Mucosa of descending colon (tissue), 3 donors: ENCODE data around the gene EQTN. TPM values are rescaled to one million over a fixed set of nuclear protein-coding genes. Genes with fewer than 3 reads are reported as not detected.

Experiments
- ATAC-seq: fragments of 200-7000 bp; cut with Tn5 transposase; one replicate; pipeline ENCODE4 v1.9.1; 2020; ENCODE audit warnings: mild to moderate bottlenecking, moderate library complexity
- DNase-seq, 3 donors: peaks; one replicate each; pipeline ENCODE4 v3.0.0-alpha.2; 2020
- H3K36me3 ChIP-seq: fragments of 200-600 bp; one replicate; pipeline ENCODE4 v1.8.0; 2021; ENCODE audit warnings: low read depth, mild to moderate bottlenecking
- H3K4me1 ChIP-seq: fragments of 200-600 bp; one replicate; pipeline ENCODE4 v1.8.0; 2021; ENCODE audit warnings: low read depth, mild to moderate bottlenecking
- H3K4me3 ChIP-seq: fragments of 200-600 bp; one replicate; pipeline ENCODE4 v1.8.0; 2021; ENCODE audit warnings: mild to moderate bottlenecking
- H3K9me3 ChIP-seq: fragments of 200-600 bp; one replicate; pipeline ENCODE4 v1.8.0; 2021; ENCODE audit warnings: mild to moderate bottlenecking
- CTCF ChIP-seq: fragments of 200-600 bp; IDR thresholded peaks from one replicate; pipeline ENCODE4 v1.8.0; 2022; ENCODE audit warnings: antibody characterized with exemption, mild to moderate bottlenecking
- intact Hi-C, 2 donors: fragments of 100-400 bp; cut with DNase I in 1 of 2; cut with micrococcal nuclease in 1 of 2; formaldehyde crosslinking; loops; one replicate each; pipeline versions ENCODE4 v1.11.0 to v1.11.1; 2022; cut with DNase I, micrococcal nuclease
- total RNA-seq, 3 donors: library from RNA; stranded (reverse); fragmentation: NEBNext Ultra II Directional in 2 of 3; extraction: Animal tissue kit (Norgen Biotek cat#: 25700) in 2 of 3; gene quantifications; one replicate each; pipeline versions ENCODE4 v1.2.1 to v1.2.4, GENCODE V29; 2021 to 2023
- donor health status: DM: no; HTN: no; CAD: no; lungs with moderate emphysema.
- donor health status: DM: no; HTN: no; CAD: no.
- donor health status: DM: no; HTN: yes; CAD: no.

Gene EQTN
- total RNA-seq, 3 donors from 2014 or later: 0.53 to 2.3 (median 1.4) TPM

GRCh38 chr9:27273186-27273585, 23.8 kb downstream of the EQTN start:
- ATAC-seq (no peak), DNase-seq (no peak)
- intact Hi-C loops: no loop called here
- no peak for TF ChIP-seq CTCF
- no peaks in the 10 kb centered on the region for H3K4me1 ChIP-seq
- H3K4me3 ChIP-seq: no peak overlapping the region
- H3K36me3 ChIP-seq: no peaks in the 10 kb centered on the region
- H3K9me3 ChIP-seq: no peaks in the 10 kb centered on the region

- no peak overlapping the region for H3K4me3 ChIP-seq
- no peak for ATAC-seq
- intact Hi-C loops: no loop called here
- no peaks in the 10 kb centered on the region for H3K4me1 ChIP-seq
- TF ChIP-seq CTCF: no peak
- H3K36me3 ChIP-seq: no peaks in the 10 kb centered on the region
- no peaks in the 10 kb centered on the region for H3K9me3 ChIP-seq
- DNase-seq: no peak
Measured at GRCh38 chr9:27272103-27272502, 24.8 kb downstream of the EQTN start.

GRCh38 chr9:27261517-27262211, 35.3 kb downstream of the EQTN start:
- intact Hi-C loops: no loop called here
- no peak overlapping the region for H3K4me3 ChIP-seq
- TF ChIP-seq CTCF: no peak
- no peaks in the 10 kb centered on the region for H3K36me3 ChIP-seq
- no peak for DNase-seq
- no peak for ATAC-seq
- no peaks in the 10 kb centered on the region for H3K9me3 ChIP-seq
- H3K4me1 ChIP-seq: no peaks in the 10 kb centered on the region

GRCh38 chr9:27260789-27261516, 36.0 kb downstream of the EQTN start:
- no peaks in the 10 kb centered on the region for H3K36me3 ChIP-seq
- no peak for TF ChIP-seq CTCF
- no peak overlapping the region for H3K4me3 ChIP-seq
- no peaks in the 10 kb centered on the region for H3K4me1 ChIP-seq
- no peaks in the 10 kb centered on the region for H3K9me3 ChIP-seq
- DNase-seq: no peak
- no peak for ATAC-seq
- intact Hi-C loops: no loop called here

GRCh38 chr9:27258662-27259061, 38.3 kb downstream of the EQTN start:
- intact Hi-C loops: no loop called here
- ATAC-seq: no peak
- Histone ChIP-seq H3K4me1 (no peaks in the 10 kb centered on the region), H3K36me3 (no peaks in the 10 kb centered on the region), H3K4me3 (no peak overlapping the region), H3K9me3 (no peaks in the 10 kb centered on the region)
- DNase-seq: no peak
- TF ChIP-seq CTCF: no peak
